ENCODE measurements around the gene GPR183. TPM values are rescaled to one million over a fixed set of nuclear protein-coding genes. Genes with fewer than 3 reads are reported as not detected.

The GPR183 gene
- total and polyA plus RNA-seq, 2 experiments from 2014 or later, result 0.25 TPM; not detected in 1

DNA sequence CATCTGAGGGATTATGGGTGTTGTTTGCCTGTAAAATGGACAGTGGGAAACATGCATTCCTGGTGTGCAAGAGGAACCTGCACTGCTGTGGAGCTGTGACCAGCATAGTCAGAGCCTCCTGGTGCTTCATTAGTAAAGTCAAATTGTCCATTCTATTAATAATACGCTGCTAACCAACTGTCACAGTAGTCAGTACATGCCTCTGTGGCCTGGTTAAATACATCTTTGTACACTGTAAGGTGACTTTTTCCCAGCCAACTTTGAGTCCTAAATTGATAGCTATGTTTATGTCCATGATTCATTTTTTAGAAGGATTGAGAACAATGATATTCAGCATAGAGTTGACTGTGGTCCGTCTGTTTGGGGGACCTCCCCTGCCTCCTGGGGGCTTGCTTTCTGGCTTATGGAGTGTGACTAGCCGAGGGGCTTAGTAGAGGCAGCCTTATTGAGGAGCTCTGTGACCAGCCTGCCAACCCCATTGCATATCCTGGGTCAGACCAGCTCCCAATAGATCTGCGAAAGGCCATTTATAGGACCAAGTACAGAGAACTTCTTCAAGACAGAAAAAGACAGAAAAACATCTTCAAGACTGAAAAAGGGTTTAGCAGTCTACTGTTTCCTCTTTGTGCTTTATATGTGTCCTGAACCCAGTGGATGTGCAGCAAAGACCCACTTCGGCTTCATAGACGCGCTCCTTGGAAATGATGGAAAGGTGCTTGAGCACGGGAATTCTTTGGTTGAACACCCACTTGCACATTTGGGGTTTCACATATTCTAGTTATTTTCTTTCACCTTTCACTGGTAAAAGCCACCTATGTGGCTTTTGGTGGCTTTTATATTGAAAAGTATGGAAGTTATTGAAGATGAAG, 4.3 kb downstream of the GPR183 start:
- Histone ChIP-seq H3K36me3 (ENCODE audit: low read depth) (no peaks in the 10 kb centered on the region), H3K27ac (no peak overlapping the region), H2AFZ (no peak overlapping the region), H4K20me1 (ENCODE audit: insufficient read depth) (no peaks in the 10 kb centered on the region), H3K9ac (no peak overlapping the region), H3K4me2 (ENCODE audit: unreplicated experiment) (no peak overlapping the region), H3K9me3 (ENCODE audit: low read depth) (no peaks in the 10 kb centered on the region), H3K4me3 (no peak overlapping the region), H3K27me3 (replicated peaks; ENCODE audit: insufficient read depth) (no peaks in the 10 kb centered on the region), H3F3A (ENCODE audit: insufficient read depth) (peaks cover 10% of the 10 kb centered on the region), H3K4me1 (ENCODE audit: insufficient read depth) (peaks cover 11% of the 10 kb centered on the region), H3K9me2 (ENCODE audit: insufficient read depth) (no peaks in the 10 kb centered on the region), H3K79me2 (ENCODE audit: insufficient read depth) (0 out of 2 replicates have a peak, but pooled peaks cover 4% of the 10 kb centered on the region)
- TF ChIP-seq EZH2phosphoT487 (IDR thresholded peaks at IDR 0.05; ENCODE audit: insufficient read depth, low read depth) (no peak), EZH2 (IDR thresholded peaks at IDR 0.05; ENCODE audit: insufficient read depth, poor library complexity, severe bottlenecking) (no peak)
- 90 to 92% methylated on average over 8 of the region's 8 CpGs for WGBS, 2 experiments (ENCODE audit: low coverage in 1 of 2, low lambda C conversion rate in 2 of 2, missing lambda C conversion rate in 2 of 2)
- in situ Hi-C loops (cut with MboI), result no loop called here
- no peak for DNase-seq

DNA sequence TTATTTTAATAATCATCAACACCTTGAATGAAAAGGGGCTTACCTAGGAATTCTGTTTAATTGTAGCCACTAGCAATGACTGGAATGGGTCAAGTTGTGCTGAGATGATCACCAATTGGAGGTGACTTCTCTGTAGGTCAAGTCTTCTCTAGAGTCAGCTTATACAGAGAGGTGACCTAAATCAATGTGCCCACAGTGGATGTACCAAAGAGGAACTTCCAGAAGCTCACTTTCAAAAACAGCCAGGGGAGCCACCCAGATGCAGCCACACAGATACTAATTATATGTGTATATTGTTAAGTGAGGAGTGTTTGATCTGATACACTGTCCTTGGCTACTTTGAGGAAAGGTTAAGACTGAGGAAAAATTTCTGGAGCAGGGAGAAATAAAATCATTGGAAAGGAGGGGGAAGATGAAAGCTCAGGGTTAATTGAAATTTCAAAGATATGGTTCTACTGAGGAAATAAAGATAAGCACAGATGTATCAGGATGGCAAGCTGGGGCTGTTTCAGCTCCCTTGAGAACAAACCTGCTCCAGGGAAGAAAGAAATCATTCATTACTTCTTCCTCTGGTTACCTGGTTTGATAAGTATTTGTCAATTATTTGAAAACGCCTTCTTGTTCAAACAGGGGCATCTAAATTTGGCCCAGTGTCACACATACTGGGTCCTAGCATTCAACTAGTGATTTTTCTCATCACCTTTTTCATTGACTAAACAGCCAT, 5.1 kb downstream of the GPR183 start:
- WGBS, 2 experiments (ENCODE audit: low coverage in 1 of 2, low lambda C conversion rate in 2 of 2, missing lambda C conversion rate in 2 of 2), result 100% methylated on average over 1 of the region's 1 CpG
- Histone ChIP-seq H3K9me3 (ENCODE audit: low read depth) (no peaks in the 10 kb centered on the region), H3K27me3 (replicated peaks; ENCODE audit: insufficient read depth) (no peaks in the 10 kb centered on the region), H3K79me2 (ENCODE audit: insufficient read depth) (0 out of 2 replicates have a peak, but pooled peaks cover 4% of the 10 kb centered on the region), H3F3A (ENCODE audit: insufficient read depth) (peaks cover 3% of the 10 kb centered on the region), H4K20me1 (ENCODE audit: insufficient read depth) (no peaks in the 10 kb centered on the region), H3K4me3 (no peak overlapping the region), H3K4me2 (ENCODE audit: unreplicated experiment) (no peak overlapping the region), H2AFZ (no peak overlapping the region), H3K9ac (no peak overlapping the region), H3K4me1 (ENCODE audit: insufficient read depth) (peaks cover 8% of the 10 kb centered on the region), H3K9me2 (ENCODE audit: insufficient read depth) (no peaks in the 10 kb centered on the region), H3K27ac (no peak overlapping the region), H3K36me3 (ENCODE audit: low read depth) (no peaks in the 10 kb centered on the region)
- DNase-seq, result no peak
- in situ Hi-C loops (cut with MboI), result no loop called here
- no peak for TF ChIP-seq EZH2phosphoT487 (IDR thresholded peaks at IDR 0.05; ENCODE audit: insufficient read depth, low read depth)
- TF ChIP-seq EZH2 (IDR thresholded peaks at IDR 0.05; ENCODE audit: insufficient read depth, poor library complexity, severe bottlenecking), result no peak

DNA sequence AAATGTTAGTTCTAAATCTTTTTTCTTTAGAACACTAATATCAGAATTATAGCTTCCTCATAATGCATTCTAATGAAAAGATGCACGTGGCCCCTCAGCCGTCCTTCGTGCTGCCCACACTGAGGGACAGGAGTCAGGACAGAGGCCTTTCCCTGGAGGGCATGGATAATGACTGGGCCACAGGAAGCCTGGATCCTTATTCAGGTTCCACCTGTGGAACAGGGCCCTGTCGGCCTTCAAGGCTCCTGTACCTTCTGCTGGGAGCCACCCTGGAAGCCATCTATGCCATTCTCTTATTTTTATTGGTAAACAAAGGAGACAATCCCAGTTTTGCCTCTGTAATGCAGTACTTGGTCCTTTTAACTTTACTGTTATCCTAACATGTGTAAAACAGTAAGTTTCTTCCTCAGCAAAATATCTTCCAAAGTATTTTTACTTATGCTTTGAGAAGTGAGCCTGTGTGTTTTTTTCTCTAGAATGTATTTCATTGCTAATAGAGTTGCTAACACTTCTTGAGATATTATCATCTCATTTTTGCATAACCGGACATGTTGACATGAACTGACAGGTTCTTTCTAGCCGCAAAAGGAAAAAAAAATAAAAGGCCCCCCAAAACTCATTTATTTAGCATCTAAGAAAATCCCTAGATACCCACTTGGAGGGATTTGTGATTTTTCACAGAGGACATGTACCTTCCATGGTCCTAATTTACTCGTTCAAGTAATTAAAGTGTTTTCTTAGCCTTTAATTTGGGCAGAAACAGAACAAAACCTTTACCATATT, 6.0 kb downstream of the GPR183 start:
- no peak overlapping the region for H3K27ac ChIP-seq
- TF ChIP-seq EZH2 (IDR thresholded peaks at IDR 0.05; ENCODE audit: insufficient read depth, poor library complexity, severe bottlenecking) (no peak), EZH2phosphoT487 (IDR thresholded peaks at IDR 0.05; ENCODE audit: insufficient read depth, low read depth) (no peak)
- no peak overlapping the region for H2AFZ ChIP-seq
- no peaks in the 10 kb centered on the region for H3K27me3 ChIP-seq (replicated peaks; ENCODE audit: insufficient read depth)
- no peaks in the 10 kb centered on the region for H3K36me3 ChIP-seq (ENCODE audit: low read depth)
- in situ Hi-C loops (cut with MboI), result no loop called here
- H4K20me1 ChIP-seq (ENCODE audit: insufficient read depth), result no peaks in the 10 kb centered on the region
- H3F3A ChIP-seq (ENCODE audit: insufficient read depth), result no peaks in the 10 kb centered on the region
- H3K9ac ChIP-seq, result no peak overlapping the region
- no peak overlapping the region for H3K4me3 ChIP-seq
- H3K79me2 ChIP-seq (ENCODE audit: insufficient read depth), result 0 out of 2 replicates have a peak, but pooled peaks cover 4% of the 10 kb centered on the region
- no peak for DNase-seq
- H3K9me3 ChIP-seq (ENCODE audit: low read depth), result no peaks in the 10 kb centered on the region
- no peak overlapping the region for H3K4me2 ChIP-seq (ENCODE audit: unreplicated experiment)
- no peaks in the 10 kb centered on the region for H3K9me2 ChIP-seq (ENCODE audit: insufficient read depth)
- WGBS, 2 experiments (ENCODE audit: low coverage in 1 of 2, low lambda C conversion rate in 2 of 2, missing lambda C conversion rate in 2 of 2), result 91 to 96% methylated on average over 7 of the region's 7 CpGs
- H3K4me1 ChIP-seq (ENCODE audit: insufficient read depth), result peaks cover 5% of the 10 kb centered on the region; the same call in 1 of the 2 replicates

DNA sequence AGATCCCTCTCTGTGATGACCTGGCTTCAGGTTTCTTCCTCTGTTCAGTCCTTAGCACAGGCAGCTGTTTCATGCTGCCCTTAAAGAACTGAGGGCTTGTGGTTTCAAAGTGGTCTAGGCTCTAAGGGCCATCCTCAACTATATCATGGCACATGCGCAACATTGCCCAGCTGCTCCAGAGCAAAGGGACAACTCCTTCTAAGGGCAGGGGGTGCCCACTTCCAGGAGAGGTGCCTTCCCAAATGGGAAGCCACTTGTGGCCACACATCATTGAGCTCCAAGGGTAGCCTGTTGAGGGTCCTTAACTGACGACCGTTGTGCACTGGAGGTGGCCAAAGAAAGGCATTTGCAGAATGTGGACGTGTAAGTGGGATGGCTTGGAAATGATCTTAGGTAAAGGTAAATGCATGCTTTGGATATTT, 7.3 kb downstream of the GPR183 start:
- Histone ChIP-seq H3K4me1 (ENCODE audit: insufficient read depth) (peaks cover 5% of the 10 kb centered on the region; the same call in 1 of the 2 replicates), H3F3A (ENCODE audit: insufficient read depth) (no peaks in the 10 kb centered on the region), H3K36me3 (ENCODE audit: low read depth) (no peaks in the 10 kb centered on the region), H3K27me3 (replicated peaks; ENCODE audit: insufficient read depth) (no peaks in the 10 kb centered on the region), H3K9me2 (ENCODE audit: insufficient read depth) (no peaks in the 10 kb centered on the region), H4K20me1 (ENCODE audit: insufficient read depth) (no peaks in the 10 kb centered on the region), H2AFZ (no peak overlapping the region), H3K79me2 (ENCODE audit: insufficient read depth) (no peaks in the 10 kb centered on the region), H3K9me3 (ENCODE audit: low read depth) (no peaks in the 10 kb centered on the region), H3K4me2 (ENCODE audit: unreplicated experiment) (no peak overlapping the region), H3K4me3 (no peak overlapping the region), H3K9ac (no peak overlapping the region), H3K27ac (no peak overlapping the region)
- DNase-seq, result no peak
- in situ Hi-C loops (cut with MboI), result no loop called here
- WGBS, 2 experiments (ENCODE audit: low coverage in 1 of 2, low lambda C conversion rate in 2 of 2, missing lambda C conversion rate in 2 of 2), result 91 to 93% methylated on average over 4 of the region's 4 CpGs
- TF ChIP-seq EZH2 (IDR thresholded peaks at IDR 0.05; ENCODE audit: insufficient read depth, poor library complexity, severe bottlenecking) (no peak), EZH2phosphoT487 (IDR thresholded peaks at IDR 0.05; ENCODE audit: insufficient read depth, low read depth) (no peak)

Data from GM23248 (cell line).